ENCODE results near the gene SEZ6L. TPM values are rescaled to one million over a fixed set of nuclear protein-coding genes. Genes with fewer than 3 reads are reported as not detected.

The SEZ6L gene
- total and polyA plus RNA-seq, 10 of the 15 experiments (the other 5 are each of a cell fraction or from before 2014, with no cell fraction given), result not detected

DNA sequence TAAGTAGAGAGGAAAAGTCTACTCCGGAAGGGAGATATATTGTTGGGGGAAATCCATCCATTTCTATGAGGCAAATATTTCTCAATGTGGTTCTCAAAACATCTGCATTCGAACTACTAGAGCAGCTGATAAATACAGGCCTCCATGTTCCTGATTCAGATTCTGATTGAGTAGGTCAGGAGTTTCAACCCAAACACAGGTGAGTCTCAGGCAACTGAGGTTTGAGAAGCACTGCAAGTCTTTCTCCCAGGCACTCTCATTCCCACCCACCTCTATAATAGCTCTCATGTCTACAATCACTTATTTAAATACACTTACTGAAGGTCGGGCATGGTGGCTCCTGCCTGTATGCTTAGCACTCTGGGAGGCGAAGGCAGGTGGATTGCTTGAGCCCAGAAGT is 245.1 kb downstream of the SEZ6L start:
- Histone ChIP-seq H3K27me3 (replicated peaks in 1 of 2; ENCODE audit: control insufficient read depth in 2 of 2, insufficient read depth in 2 of 2, low read length in 1 of 2) (peaks cover 0 to 1% of the 10 kb centered on the region in 2 experiments; a peak in 3 of 4 replicates), H3K4me2 (ENCODE audit: control insufficient read depth, insufficient read depth) (no peak overlapping the region), H3K4me3 (no peak overlapping the region), H3K9ac (ENCODE audit: control insufficient read depth, insufficient read depth, low read length) (no peak overlapping the region), H3K36me3 (ENCODE audit: control insufficient read depth in 2 of 2, insufficient read depth in 2 of 2, low read length in 1 of 2) (no peaks in the 10 kb centered on the region), H3K27ac (ENCODE audit: control insufficient read depth, insufficient read depth) (no peak overlapping the region), H2AFZ (ENCODE audit: control insufficient read depth, low read depth, low read length) (no peak overlapping the region), H3K4me1 (ENCODE audit: control insufficient read depth, insufficient read depth, low read length) (no peaks in the 10 kb centered on the region), H3K9me3 (replicated peaks; ENCODE audit: control insufficient read depth, insufficient read depth, low read length) (no peaks in the 10 kb centered on the region), H3K79me2 (ENCODE audit: control insufficient read depth, insufficient read depth, low read length) (no peaks in the 10 kb centered on the region), H4K20me1 (ENCODE audit: control insufficient read depth, insufficient read depth) (no peaks in the 10 kb centered on the region)
- ChIA-PET SMC1A (ENCODE audit: uncharacterized antibody, unreplicated experiment) (interaction anchor here (1.1 kb wide), 1 partner anchor 20 kb away, joined by 3 read pairs; no protein-coding TSS in a partner anchor), CTCF (no interaction called here), RAD21 (ENCODE audit: unreplicated experiment) (no interaction called here), POLR2A (no interaction called here)
- WGBS (ENCODE audit: insufficient coverage, insufficient replicate concordance, low lambda C conversion rate, missing lambda C conversion rate), result 58% methylated on average over 4 of the region's 4 CpGs
- DNase-seq (ENCODE audit: low read depth, low spot score), result no peak
- ATAC-seq, result no peak
- intact Hi-C loops (cut with micrococcal nuclease; ENCODE audit: unreplicated experiment), result no loop called here
- in situ Hi-C loops (cut with MboI), result no loop called here
- no peak for FAIRE-seq
- no TSS peak for BruUV-seq (replicated peaks)
- no peak for TF ChIP-seq ZBTB33 (IDR thresholded peaks at IDR 0.05)
- TF ChIP-seq FOXM1 (IDR thresholded peaks at IDR 0.05; ENCODE audit: low read depth, low read length), result no peak
- TF ChIP-seq NRF1 (conservative IDR thresholded peaks at IDR 0.05; ENCODE audit: low read depth, low read length), result no peak
- no peak for TF ChIP-seq CTCF (IDR thresholded peaks at IDR 0.05 in 2 of 3, conservative IDR thresholded peaks at IDR 0.05 in 1 of 3; ENCODE audit: control insufficient read depth in 2 of 3, extremely low read depth in 1 of 3, insufficient read depth in 1 of 3, low read depth in 3 of 3, low read length in 3 of 3)
- TF ChIP-seq ZNF274 (IDR thresholded peaks at IDR 0.05; ENCODE audit: insufficient read depth, insufficient read length), result no peak
- TF ChIP-seq ZNF24 (IDR thresholded peaks at IDR 0.05), result no peak
- TF ChIP-seq NBN (IDR thresholded peaks at IDR 0.05), result no peak
- no peak for TF ChIP-seq EED (IDR thresholded peaks at IDR 0.05; ENCODE audit: low read depth)
- TF ChIP-seq MTA2 (IDR thresholded peaks at IDR 0.05; ENCODE audit: low read depth), result no peak
- TF ChIP-seq RELB (IDR thresholded peaks at IDR 0.05; ENCODE audit: low read depth), result no peak
- no peak for TF ChIP-seq SMC3 (IDR thresholded peaks at IDR 0.05; ENCODE audit: borderline replicate concordance, low read length)
- TF ChIP-seq SIN3A (IDR thresholded peaks at IDR 0.05; ENCODE audit: low read depth, low read length), result no peak
- no peak for TF ChIP-seq USF1 (IDR thresholded peaks at IDR 0.05; ENCODE audit: borderline replicate concordance, extremely low read length, insufficient read depth, low read depth, low read length)
- no peak for TF ChIP-seq HCFC1 (IDR thresholded peaks at IDR 0.05; ENCODE audit: low read length)
- TF ChIP-seq PRDM15 (CRISPR knock-in tag; IDR thresholded peaks at IDR 0.05), result no peak
